GM18526 (cell line): ENCODE data around the gene SDK1.

ENCODE experiments used
- POLR2A ChIP-seq: IDR thresholded peaks from 3 replicates; pipeline ENCODE4 v1.6.1; 2011; ENCODE audit not compliant: insufficient read length; ENCODE audit errors: extremely low read depth

The SDK1 gene

GRCh38 chr7:4226524-4226882 lies 925.5 kb downstream of the SDK1 start:
- TF ChIP-seq POLR2A, result no peak

DNA sequence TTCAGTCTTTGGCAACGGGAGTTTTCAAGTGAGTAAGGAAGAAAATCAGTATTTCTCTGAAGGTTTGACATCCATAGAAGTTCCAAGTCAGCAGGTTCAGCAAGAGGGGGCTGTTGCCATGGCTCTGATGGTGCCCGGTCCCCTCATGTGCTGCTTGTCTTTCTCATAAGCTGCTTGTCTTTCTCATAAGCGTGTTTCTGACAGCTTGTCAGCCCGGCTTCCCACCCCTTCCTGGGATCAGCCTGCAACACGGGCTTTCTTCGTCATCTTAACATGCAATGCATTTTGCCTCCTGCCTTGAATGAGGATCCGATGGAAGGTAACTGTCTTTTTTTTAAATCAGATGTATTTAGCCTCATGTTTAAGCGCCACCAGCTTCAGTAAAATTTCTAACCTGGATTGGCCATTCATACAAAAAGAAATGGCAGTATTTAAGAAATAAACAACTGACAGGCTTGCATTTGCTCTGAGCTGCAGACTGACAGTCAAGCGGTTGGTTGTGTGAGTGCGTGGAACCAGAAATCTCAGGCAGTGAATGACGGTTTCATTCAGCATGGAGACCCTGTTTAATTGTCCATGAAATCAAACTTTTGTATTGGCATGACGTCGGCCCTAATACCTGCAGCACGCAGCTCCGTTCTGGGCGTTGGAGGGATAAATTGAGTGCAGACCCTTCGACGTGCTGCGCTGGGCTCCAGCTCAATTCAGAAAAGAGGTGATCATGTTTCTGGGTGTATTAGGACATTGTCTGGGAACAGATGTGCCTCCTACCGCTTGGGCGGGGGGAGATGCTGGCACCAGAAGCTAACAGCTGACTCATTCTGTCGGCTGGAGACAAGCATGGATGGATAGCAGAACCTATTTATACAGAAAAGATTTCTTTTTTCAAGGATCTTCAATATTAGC lies 926.3 kb downstream of the SDK1 start:
- no peak for TF ChIP-seq POLR2A

DNA sequence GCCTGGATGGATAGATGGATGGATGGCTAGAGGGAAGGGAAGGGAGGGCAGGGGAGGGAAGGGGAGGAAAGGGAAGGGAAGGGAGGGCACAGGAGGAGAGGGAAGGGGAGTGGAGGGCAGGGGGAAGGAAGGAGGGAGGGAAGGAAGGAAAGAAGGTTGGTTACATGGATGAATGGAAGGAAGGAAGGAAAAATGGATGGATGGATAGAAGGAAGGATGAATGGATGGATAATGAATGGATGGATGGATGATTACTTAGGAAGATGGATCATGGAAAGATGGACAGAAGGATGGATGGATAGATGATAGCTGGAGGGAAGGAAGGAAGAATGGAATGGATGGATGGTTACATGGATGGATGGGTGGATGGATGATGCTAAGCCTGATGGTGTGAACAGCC lies 929.3 kb downstream of the SDK1 start:
- no peak for TF ChIP-seq POLR2A

- TF ChIP-seq POLR2A, result no peak
These were observed 932.1 kb downstream of the SDK1 start for GRCh38 chr7:4233146-4233545.

DNA sequence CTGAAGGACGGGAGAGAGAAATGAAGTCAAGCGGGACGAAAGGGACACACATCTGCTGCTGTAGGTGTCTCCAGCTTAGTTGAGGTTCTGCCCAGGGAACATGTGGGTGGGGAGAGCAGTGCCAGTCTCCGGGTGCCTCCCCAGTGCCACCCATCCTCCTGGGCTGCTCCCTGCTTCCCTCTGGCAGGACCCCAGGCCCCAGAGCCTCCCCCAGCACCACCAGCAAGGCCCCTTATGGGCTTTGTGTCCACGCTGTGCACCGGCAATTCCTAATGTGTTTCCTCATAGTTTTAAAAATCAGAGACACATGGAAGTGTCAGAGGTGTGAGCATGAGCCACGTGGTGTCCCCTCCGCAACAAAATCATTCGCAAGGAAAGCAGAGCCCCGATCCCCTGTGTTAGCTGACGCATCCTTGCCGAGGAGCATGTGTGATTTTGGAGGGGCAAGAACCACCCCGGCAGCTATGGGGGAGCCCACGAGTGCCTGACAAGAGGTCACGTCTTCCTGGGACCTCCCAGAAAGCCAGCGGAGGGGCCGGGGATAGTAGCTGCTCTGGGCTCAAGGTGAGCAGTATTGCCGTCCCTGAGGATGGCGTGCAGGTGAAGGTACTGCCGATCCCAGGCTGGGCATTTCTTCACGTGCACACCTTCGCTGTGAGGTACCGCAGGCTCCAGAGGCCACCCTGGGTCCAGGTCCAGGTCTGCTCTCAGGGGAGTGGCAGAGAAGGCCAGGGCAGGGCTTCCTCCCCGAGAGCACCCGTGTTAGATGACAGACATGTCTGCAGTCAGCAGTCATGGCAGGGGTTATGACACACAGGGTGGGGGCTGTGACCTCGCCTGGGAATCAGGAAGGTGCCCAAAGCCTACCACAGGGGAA lies 932.8 kb downstream of the SDK1 start:
- TF ChIP-seq POLR2A, result no peak

GRCh38 chr7:4234498-4234855 lies 933.4 kb downstream of the SDK1 start:
- no peak for TF ChIP-seq POLR2A

- no peak for TF ChIP-seq POLR2A
These were observed 933.8 kb downstream of the SDK1 start for GRCh38 chr7:4234886-4235285.

GRCh38 chr7:4235596-4235995 lies 934.5 kb downstream of the SDK1 start:
- no peak for TF ChIP-seq POLR2A

GRCh38 chr7:4236389-4236788 lies 935.3 kb downstream of the SDK1 start:
- no peak for TF ChIP-seq POLR2A

- no peak for TF ChIP-seq POLR2A
These were observed 936.5 kb downstream of the SDK1 start for GRCh38 chr7:4237296-4238235.

- no peak for TF ChIP-seq POLR2A
These were observed 937.8 kb downstream of the SDK1 start for GRCh38 chr7:4238861-4239260.

DNA sequence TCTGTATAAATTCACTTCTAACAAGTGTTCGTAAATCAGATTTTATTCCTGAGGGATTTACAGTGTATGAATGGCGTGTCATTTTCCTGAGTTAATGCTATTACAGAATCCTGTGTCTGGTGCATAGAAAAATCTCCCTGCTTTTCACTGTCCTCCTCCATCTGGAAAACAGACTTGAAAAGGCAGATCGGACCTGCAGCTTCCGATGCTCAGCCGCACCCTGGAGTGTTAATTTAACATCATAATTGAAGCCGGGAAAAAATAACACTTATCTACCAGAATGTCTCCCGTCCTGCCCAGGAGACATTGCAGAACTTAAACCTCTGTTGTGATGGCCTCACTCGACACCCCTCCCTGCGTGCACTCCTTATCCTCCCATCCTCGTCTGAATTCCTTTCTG lies 939.0 kb downstream of the SDK1 start:
- no peak for TF ChIP-seq POLR2A

- no peak for TF ChIP-seq POLR2A
These were observed 939.7 kb downstream of the SDK1 start for GRCh38 chr7:4240520-4241303.

DNA sequence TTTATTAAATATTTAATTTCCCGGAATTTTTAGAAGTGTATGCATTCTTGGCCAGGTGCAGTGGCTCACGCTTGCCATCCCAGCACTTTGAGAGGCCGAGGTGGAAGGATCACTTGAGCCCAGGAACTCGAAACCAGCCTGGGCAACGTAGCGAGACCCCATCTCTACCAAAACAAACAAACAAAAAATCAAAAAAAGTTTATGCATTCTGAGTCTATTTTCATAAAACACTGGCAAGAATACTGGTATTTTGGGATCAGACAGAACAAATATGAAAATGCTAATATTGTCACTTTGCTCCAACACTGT lies 940.2 kb downstream of the SDK1 start:
- TF ChIP-seq POLR2A, result no peak

DNA sequence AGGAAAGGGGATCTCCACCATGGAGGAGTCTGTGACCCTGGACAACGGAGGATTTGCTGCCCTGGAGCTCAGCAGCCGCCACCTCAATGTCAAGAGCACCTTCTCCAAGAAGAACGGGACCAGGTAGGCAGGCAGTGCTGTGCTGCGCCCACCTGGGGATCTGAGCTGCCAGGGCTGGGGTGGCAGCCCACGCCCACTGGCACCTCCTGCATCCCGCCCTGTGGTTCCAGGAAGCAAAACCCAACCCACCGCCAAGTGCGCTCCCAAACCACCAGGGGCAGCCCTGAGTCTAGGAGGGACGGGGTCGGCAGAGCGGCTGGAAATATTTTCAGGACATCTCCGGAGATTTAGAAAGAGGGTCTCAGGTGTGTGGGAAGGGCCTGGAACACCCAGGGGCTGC lies 940.7 kb downstream of the SDK1 start:
- TF ChIP-seq POLR2A, result no peak
